IMR-90 (cell line): ENCODE data around the gene LMX1A. TPM values are rescaled to one million over a fixed set of nuclear protein-coding genes. Genes with fewer than 3 reads are reported as not detected.

Experiments used
- ATAC-seq: fragments of 200-7000 bp; cut with Tn5 transposase; 2 replicates; pipeline ENCODE4 v1.9.1; 2020; ENCODE audit warnings: low read depth, mild to moderate bottlenecking, moderate library complexity
- BruUV-seq: library from RNA; stranded (reverse); fragments of 400-500 nt; replicated peaks from 2 replicates; lab custom pipeline; 2021; lab: Mats Ljungman, UMichigan
- CTCF ChIA-PET: fragments of 300-600 bp; formaldehyde crosslinking; extraction: SDS; loops from one replicate; lab custom pipeline; 2021; ENCODE audit warnings: antibody characterized with exemption; lab: Yijun Ruan, JAX
- POLR2A ChIA-PET: fragments of 300-600 bp; sonication (Branson Sonifier 250); formaldehyde crosslinking; loops from one replicate; lab custom pipeline; 2022; ENCODE audit warnings: antibody characterized with exemption; ENCODE audit not compliant: unreplicated experiment; lab: Charles Lee
- DNase-seq: peaks from one replicate; pipeline ENCODE4 v3.0.0; 2013
- H2AFZ ChIP-seq: replicated peaks from 2 replicates; pipeline ENCODE3; 2013; ENCODE audit warnings: low read length, mild to moderate bottlenecking; ENCODE audit not compliant: poor library complexity
- H2AK5ac ChIP-seq: 2 replicates; pipeline ENCODE4 v1.6.1; 2013; ENCODE audit warnings: low read depth, low read length, inconsistent platforms
- H2AK9ac ChIP-seq: replicated peaks from 2 replicates; pipeline ENCODE3; 2013; ENCODE audit warnings: mild to moderate bottlenecking, low read depth, low read length, moderate library complexity; ENCODE audit not compliant: poor library complexity
- H2BK120ac ChIP-seq: 2 replicates; pipeline ENCODE4 v1.6.1; 2013; ENCODE audit warnings: low read depth, low read length, inconsistent platforms
- H2BK15ac ChIP-seq: 3 replicates; pipeline ENCODE4 v1.6.1; 2013; ENCODE audit warnings: low read depth, low read length, inconsistent platforms
- H2BK20ac ChIP-seq: 2 replicates; pipeline ENCODE4 v1.6.1; 2013; ENCODE audit warnings: low read depth, mild to moderate bottlenecking, inconsistent platforms, low read length, moderate library complexity
- H2BK5ac ChIP-seq: 2 replicates; pipeline ENCODE4 v1.6.1; 2013; ENCODE audit warnings: mild to moderate bottlenecking, low read depth, low read length, inconsistent platforms; ENCODE audit not compliant: poor library complexity, severe bottlenecking
- H3K14ac ChIP-seq: replicated peaks from 2 replicates; pipeline ENCODE4 v1.6.1; 2013; ENCODE audit warnings: low read depth, low read length, inconsistent platforms
- H3K18ac ChIP-seq: 2 replicates; pipeline ENCODE4 v1.6.1; 2013; ENCODE audit warnings: low read depth, low read length, control low read depth
- H3K23ac ChIP-seq: 2 replicates; pipeline ENCODE4 v1.6.1; 2013; ENCODE audit warnings: low read depth, low read length, inconsistent platforms
- H3K27ac ChIP-seq: 2 replicates; pipeline ENCODE4 v1.5.1; 2013; ENCODE audit warnings: mild to moderate bottlenecking, control low read depth, low read length; ENCODE audit not compliant: insufficient read depth
- H3K27me3 ChIP-seq: 2 replicates; pipeline ENCODE4 v1.6.1; 2013; ENCODE audit warnings: low read length; ENCODE audit not compliant: control insufficient read depth, insufficient read depth
- H3K36me3 ChIP-seq: 2 replicates; pipeline ENCODE4 v1.6.1; 2013; ENCODE audit warnings: low read length, mixed read lengths; ENCODE audit not compliant: control insufficient read depth, insufficient read depth
- H3K4ac ChIP-seq: 2 replicates; pipeline ENCODE4 v1.6.1; 2013; ENCODE audit warnings: low read depth, low read length, inconsistent platforms
- H3K4me1 ChIP-seq: 2 replicates; pipeline ENCODE4 v1.6.1; 2013; ENCODE audit warnings: low read length, mixed read lengths; ENCODE audit not compliant: control insufficient read depth, insufficient read depth
- H3K4me2 ChIP-seq: 2 replicates; pipeline ENCODE4 v1.6.1; 2013; ENCODE audit warnings: low read depth, mild to moderate bottlenecking, control low read depth, low read length, moderate library complexity
- H3K4me3 ChIP-seq: 2 replicates; pipeline ENCODE4 v1.5.1; 2013; ENCODE audit warnings: low read depth, mild to moderate bottlenecking, control low read depth, low read length, moderate library complexity; ENCODE audit not compliant: insufficient read depth
- H3K56ac ChIP-seq: 2 replicates; pipeline ENCODE4 v1.6.1; 2013; ENCODE audit warnings: low read length, inconsistent platforms; ENCODE audit not compliant: insufficient read depth; ENCODE audit errors: extremely low read depth
- H3K79me1 ChIP-seq, 2 experiments: 2 replicates each; pipeline ENCODE4 v1.6.1; 2013; ENCODE audit warnings: low read length in 2 of 2, inconsistent platforms in 1 of 2, low read depth in 1 of 2
- H3K9ac ChIP-seq: 2 replicates; pipeline ENCODE4 v1.6.1; 2013; ENCODE audit warnings: low read depth, low read length, control low read depth
- H3K9me1 ChIP-seq: 2 replicates; pipeline ENCODE4 v1.6.1; 2013; ENCODE audit warnings: low read length, inconsistent platforms; ENCODE audit not compliant: insufficient read depth
- H3K9me3 ChIP-seq: 2 replicates; pipeline ENCODE4 v1.6.1; 2013; ENCODE audit warnings: low read length; ENCODE audit not compliant: control insufficient read depth, insufficient read depth
- H4K20me1 ChIP-seq: 2 replicates; pipeline ENCODE4 v1.6.1; 2013; ENCODE audit warnings: low read length, inconsistent platforms; ENCODE audit not compliant: insufficient read depth
- H4K5ac ChIP-seq: 2 replicates; pipeline ENCODE4 v1.6.1; 2013; ENCODE audit warnings: mild to moderate bottlenecking, low read depth, low read length, control low read depth
- H4K8ac ChIP-seq, 2 experiments: 2 replicates each; pipeline ENCODE4 v1.6.1; 2013; ENCODE audit warnings: low read depth in 2 of 2, low read length in 2 of 2, control low read depth in 1 of 2, inconsistent platforms in 1 of 2
- H4K91ac ChIP-seq: 2 replicates; pipeline ENCODE4 v1.6.1; 2013; ENCODE audit warnings: low read depth, low read length, inconsistent platforms; ENCODE audit not compliant: insufficient read depth
- CEBPB ChIP-seq: IDR thresholded peaks from 2 replicates; pipeline ENCODE4 v1.6.1; 2012; ENCODE audit warnings: low read depth, low read length, improper control_type of control experiment
- FOS ChIP-seq: fragments of 150-350 bp; IDR thresholded peaks from 2 replicates; pipeline ENCODE4 v1.6.1; 2016; ENCODE audit warnings: low read depth, low read length
- MAFK ChIP-seq: IDR thresholded peaks from 2 replicates; pipeline ENCODE4 v1.6.1; 2012; ENCODE audit warnings: low read depth, low read length, improper control_type of control experiment
- POLR2A ChIP-seq: IDR thresholded peaks from 2 replicates; pipeline ENCODE4 v1.6.1; 2012; ENCODE audit warnings: mild to moderate bottlenecking, low read depth, low read length
- RFX5 ChIP-seq: IDR thresholded peaks from 2 replicates; pipeline ENCODE4 v1.8.0; 2012; ENCODE audit warnings: low read depth, mild to moderate bottlenecking, low read length, moderate library complexity
- WGBS, 2 experiments: methylation state at CpG; one replicate each; pipeline versions ENCODE4 v1.1.5 to v1.1.7; 2013; ENCODE audit warnings: missing lambda C conversion rate in 2 of 2; ENCODE audit not compliant: insufficient read length in 1 of 2; ENCODE audit errors: extremely low coverage in 2 of 2; 5-methylcytosine and 5-hydroxymethylcytosine counted together
- dilution Hi-C: fragments of 300-500 bp; cut with HindIII; formaldehyde crosslinking; loops from one replicate; pipeline ENCODE4 v1.14.3; 2018; ENCODE audit warnings: low sequenced_read_pairs; ENCODE audit not compliant: unreplicated experiment
- in situ Hi-C: fragments of 300-500 bp; cut with MboI; formaldehyde crosslinking; loops from 3 replicates; pipeline ENCODE4 v1.14.3; 2019; ENCODE audit warnings: low sequenced_read_pairs, inconsistent platforms, mixed read lengths
- intact Hi-C: fragments of 100-400 bp; cut with micrococcal nuclease; formaldehyde crosslinking; loops from 2 replicates; pipeline ENCODE4 v1.10.0; 2022
- polyA plus RNA-seq, 3 experiments: library from polyadenylated mRNA; depleted of rRNA; stranded (reverse); fragments of >200 nt; gene quantifications; 2 replicates each; pipeline ENCODE4 v1.2.3, GENCODE V29; 2012; ENCODE audit warnings: low replicate concordance in 1 of 3
- total RNA-seq: library from RNA; depleted of rRNA; stranded (reverse); fragments of >200 nt; gene quantifications from 2 replicates; pipeline ENCODE4 v1.2.3, GENCODE V29; 2012

Gene LMX1A
- total and polyA plus RNA-seq, 2 of the 4 experiments (the other 2 are of a cell fraction): not detected

GRCh38 chr1:165161130-165161529 lies 195.4 kb downstream of the LMX1A start:
- intact Hi-C loops: no loop called here
- BruUV-seq: no TSS peak
- 80% methylated on average over 2 of the region's 4 CpGs; no CpG with 5 or more reads in 1 of the 2 experiments for WGBS, 2 experiments

More at GRCh38 chr1:165161130-165161529, 195.4 kb downstream of the LMX1A start:
- ChIA-PET CTCF (no interaction called here), POLR2A (no interaction called here)
- no peak overlapping the region for H3K14ac ChIP-seq
- H3K27me3 ChIP-seq: no peaks in the 10 kb centered on the region
- no peaks in the 10 kb centered on the region for H3K9me3 ChIP-seq
- no peak overlapping the region for H3K9ac ChIP-seq
- no peak overlapping the region for H2BK15ac ChIP-seq
- no peak overlapping the region for H3K4me3 ChIP-seq
- no peak overlapping the region for H3K27ac ChIP-seq
- no peak overlapping the region for H3K56ac ChIP-seq
- no peak overlapping the region for H3K23ac ChIP-seq
- no peaks in the 10 kb centered on the region for H3K79me1 ChIP-seq
- H4K20me1 ChIP-seq: no peaks in the 10 kb centered on the region
- H3K4me2 ChIP-seq: no peak overlapping the region
- no peak overlapping the region for H2AK9ac ChIP-seq
- H3K4me1 ChIP-seq: no peaks in the 10 kb centered on the region
- H2AFZ ChIP-seq: no peak overlapping the region
- no peak overlapping the region for H3K4ac ChIP-seq
- no peak overlapping the region for H2BK20ac ChIP-seq
- in situ Hi-C loops (no loop called here), dilution Hi-C loops (no loop called here)
- no peak overlapping the region for H2BK5ac ChIP-seq
- no peak overlapping the region for H2AK5ac ChIP-seq
- no peak overlapping the region for H4K91ac ChIP-seq
- no peaks in the 10 kb centered on the region for H3K9me1 ChIP-seq
- no peak for TF ChIP-seq CEBPB
- no peak for TF ChIP-seq POLR2A
- no peak for TF ChIP-seq MAFK
- TF ChIP-seq FOS: no peak
- no peak for TF ChIP-seq RFX5
- ATAC-seq (no peak), DNase-seq (no peak)
- no peaks in the 10 kb centered on the region for H3K36me3 ChIP-seq
- H2BK120ac ChIP-seq: no peak overlapping the region
- no peak overlapping the region for H4K5ac ChIP-seq
- H3K18ac ChIP-seq: no peak overlapping the region
- no peak overlapping the region for H4K8ac ChIP-seq
